NCI-H146 treated with DMSO at 0.1 percent for 48 hours (cell line): Measurements from ENCODE around the gene FAM120B.

ENCODE experiments used
- DNase-seq: peaks from one replicate; lab custom pipeline; 2025; ENCODE audit not compliant: unreplicated experiment; lab: John Stamatoyannopoulos, UW

FAM120B gene

GRCh38 chr6:170272341-170273065 is 34.1 kb upstream of the FAM120B start:
- DNase-seq = no peak

- no peak for DNase-seq
These were observed 33.4 kb upstream of the FAM120B start for GRCh38 chr6:170273191-170273590.

- no peak for DNase-seq
These were observed 32.9 kb upstream of the FAM120B start for GRCh38 chr6:170273681-170274080.

GRCh38 chr6:170274713-170275560 is 31.6 kb upstream of the FAM120B start:
- no peak for DNase-seq

GRCh38 chr6:170276369-170277057 is 30.0 kb upstream of the FAM120B start:
- no peak for DNase-seq

DNA sequence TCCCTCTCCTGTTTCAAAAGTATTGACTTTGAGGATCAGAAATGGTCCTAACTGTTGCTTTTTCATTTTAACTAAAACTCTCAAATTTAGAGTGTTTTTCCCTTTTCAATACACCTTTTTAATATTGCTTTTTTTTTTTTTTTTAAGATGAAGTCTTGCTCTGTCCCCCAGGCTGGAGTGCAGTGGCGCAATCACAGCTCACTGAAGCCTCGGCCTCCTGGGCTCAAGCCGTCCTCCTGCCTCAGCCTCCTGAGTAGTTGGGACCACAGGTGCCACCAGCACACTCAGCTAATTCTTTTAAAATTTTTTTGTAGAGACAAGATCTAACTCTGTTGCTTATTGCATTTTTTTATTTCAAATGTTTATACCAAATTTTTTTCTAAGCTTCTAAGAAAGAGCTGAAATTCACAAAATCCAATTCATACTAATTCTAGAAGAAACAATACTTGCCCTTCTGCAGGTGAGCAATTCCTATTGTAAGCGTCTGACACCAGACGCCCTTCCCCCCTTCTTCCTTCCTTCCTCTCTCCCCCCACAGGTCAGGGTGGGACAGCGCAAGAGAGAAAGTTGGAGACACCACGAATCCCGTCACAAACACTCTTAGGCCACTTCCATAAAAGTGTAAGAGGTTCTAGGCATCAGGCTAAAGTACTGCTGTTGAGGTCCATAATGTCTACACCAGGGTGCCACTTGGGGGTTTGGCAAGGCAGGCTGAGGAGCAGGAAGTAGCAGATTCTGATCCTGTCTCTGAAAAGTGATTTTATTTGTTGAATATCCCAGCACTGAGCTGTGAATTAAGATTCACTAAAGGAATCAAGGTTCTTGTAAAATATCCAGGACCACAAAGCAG is 28.4 kb upstream of the FAM120B start:
- DNase-seq = no peak

GRCh38 chr6:170278743-170279094 is 27.8 kb upstream of the FAM120B start:
- no peak for DNase-seq

- DNase-seq = no peak
These were observed 27.1 kb upstream of the FAM120B start for GRCh38 chr6:170279426-170279825.

DNA sequence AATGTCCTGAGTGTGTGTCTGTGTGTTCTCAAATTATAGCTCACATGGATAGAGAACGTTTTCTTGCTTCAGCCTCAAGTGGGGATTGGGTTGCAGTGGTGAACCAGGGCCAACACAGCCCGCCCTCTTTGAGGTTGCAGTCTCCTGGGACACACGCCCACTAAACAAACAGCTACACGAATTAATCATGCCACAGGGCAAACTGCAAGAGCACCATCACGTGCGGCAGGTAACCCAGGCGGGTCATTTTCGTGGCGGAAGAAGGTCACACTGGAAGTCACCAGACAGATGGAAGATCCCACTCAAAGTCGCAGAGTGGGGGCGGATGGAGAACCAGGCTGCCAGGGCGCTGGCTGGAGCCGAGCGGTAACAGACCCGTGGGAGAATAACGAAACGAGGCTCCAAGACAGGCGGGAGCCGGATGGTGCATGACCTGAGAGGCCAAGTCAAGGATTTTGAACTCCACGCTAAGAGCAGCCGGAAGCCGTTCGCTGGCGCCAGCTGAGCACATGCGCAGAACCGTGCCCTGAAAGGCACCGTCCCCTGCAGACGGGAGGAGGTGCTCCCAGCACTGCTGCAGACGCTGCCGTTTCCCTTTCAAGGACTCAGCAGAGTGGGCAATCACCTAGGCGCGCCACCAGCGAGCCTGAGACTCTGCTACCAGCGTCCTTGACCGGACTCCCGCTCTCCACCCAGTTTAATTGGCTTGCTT is 26.4 kb upstream of the FAM120B start:
- DNase-seq = peak; percentile 88

- no peak for DNase-seq
These were observed 25.9 kb upstream of the FAM120B start for GRCh38 chr6:170280689-170281045.

- DNase-seq = no peak
These were observed 24.9 kb upstream of the FAM120B start for GRCh38 chr6:170281331-170282292.

DNA sequence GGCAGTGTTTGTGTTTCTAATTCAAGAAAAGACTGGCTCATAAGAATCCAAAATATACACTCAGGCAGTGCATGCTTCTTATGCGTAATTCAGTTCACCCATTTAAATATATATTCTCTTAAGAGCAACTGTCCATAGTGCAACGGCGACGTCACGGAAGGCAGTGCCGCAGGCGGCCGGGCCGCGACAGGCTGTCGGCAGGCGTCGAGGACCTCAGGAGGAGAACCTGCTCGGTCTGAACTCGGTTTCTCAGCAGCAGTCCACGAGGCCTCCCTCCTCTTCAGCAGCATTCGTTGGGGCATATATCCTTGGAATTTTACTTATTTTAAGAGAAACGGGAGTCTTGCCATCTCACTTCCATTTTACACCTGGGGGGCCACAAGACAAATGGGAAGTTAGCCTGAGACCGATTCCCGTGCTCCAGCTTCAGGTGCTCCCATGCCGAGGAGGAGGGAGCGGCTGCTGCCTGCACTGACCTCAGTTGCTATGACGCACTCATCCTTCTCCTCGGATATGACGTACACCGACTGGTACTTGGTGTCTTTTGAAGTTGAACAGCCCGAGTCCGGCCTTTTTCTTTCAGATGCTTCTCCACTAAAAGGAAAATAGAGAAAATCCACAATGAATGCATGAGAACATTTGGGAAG is 23.9 kb upstream of the FAM120B start:
- no peak for DNase-seq

GRCh38 chr6:170283212-170284081 is 23.1 kb upstream of the FAM120B start:
- DNase-seq = no peak

GRCh38 chr6:170284126-170284773 is 22.3 kb upstream of the FAM120B start:
- DNase-seq = no peak

DNA sequence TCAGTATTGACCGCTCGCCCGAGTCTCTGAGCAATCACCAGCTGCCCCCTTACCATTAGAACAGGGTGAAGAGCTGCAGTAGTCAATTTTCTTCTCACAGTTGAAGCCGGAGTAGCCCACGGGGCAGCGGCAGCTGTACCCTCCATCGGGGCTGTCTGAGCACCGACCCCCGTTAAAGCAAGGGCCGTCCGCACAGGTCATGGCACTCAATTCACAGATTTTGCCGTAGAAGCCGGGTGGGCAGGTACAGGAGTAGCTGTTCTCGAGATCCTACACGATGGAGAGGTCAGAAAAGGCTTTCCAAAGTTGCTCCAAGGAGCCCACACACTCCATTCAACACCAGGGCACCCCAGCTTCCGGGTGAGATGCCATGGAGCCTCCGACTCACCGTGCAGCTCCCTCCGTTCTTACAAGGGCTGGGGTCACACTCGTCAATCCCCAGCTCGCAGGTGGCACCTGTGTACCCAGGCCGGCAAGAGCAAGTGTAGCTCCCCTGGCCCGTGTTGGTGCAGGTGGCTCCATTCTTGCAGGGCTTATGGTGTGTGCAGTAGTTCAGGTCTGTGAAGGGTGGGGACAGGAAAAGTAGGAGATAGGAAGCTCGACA is 21.6 kb upstream of the FAM120B start:
- DNase-seq = no peak

- DNase-seq = no peak
These were observed 21.1 kb upstream of the FAM120B start for GRCh38 chr6:170285482-170285881.
